Measurements from ENCODE around the gene CPSF4L.

DNA sequence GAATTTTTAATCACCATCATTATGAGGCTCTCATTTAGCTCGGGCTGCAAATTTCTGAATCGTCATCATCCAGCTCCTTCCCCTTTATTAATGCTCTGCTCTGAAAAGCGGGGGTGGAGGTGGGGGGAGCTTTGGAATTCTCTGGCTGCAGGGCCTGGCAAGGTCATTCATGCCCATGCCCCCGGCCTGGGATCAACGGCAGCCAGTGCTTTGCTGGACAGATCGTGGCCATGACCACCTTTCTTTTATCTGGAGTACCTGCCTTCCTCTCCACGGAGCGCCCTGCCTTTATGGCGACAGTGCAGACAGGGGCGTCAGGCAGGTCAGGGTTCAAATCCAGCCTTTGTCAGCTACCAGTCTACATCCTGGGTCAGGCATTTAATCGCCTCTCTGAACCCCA is 5.1 kb upstream of the CPSF4L start:
- no peak for TF ChIP-seq POLR2A (IDR thresholded peaks at IDR 0.05)
- TF ChIP-seq, protein P1, sequence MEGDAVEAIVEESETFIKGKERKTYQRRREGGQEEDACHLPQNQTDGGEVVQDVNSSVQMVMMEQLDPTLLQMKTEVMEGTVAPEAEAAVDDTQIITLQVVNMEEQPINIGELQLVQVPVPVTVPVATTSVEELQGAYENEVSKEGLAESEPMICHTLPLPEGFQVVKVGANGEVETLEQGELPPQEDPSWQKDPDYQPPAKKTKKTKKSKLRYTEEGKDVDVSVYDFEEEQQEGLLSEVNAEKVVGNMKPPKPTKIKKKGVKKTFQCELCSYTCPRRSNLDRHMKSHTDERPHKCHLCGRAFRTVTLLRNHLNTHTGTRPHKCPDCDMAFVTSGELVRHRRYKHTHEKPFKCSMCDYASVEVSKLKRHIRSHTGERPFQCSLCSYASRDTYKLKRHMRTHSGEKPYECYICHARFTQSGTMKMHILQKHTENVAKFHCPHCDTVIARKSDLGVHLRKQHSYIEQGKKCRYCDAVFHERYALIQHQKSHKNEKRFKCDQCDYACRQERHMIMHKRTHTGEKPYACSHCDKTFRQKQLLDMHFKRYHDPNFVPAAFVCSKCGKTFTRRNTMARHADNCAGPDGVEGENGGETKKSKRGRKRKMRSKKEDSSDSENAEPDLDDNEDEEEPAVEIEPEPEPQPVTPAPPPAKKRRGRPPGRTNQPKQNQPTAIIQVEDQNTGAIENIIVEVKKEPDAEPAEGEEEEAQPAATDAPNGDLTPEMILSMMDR (IDR thresholded peaks at IDR 0.05): no peak

Data from heart left ventricle (tissue), 13 donors.